ENCODE results near the gene BCL2L13.
A peak's percentile ranks its signal among the peaks of the same experiment; 100 is the strongest.

BCL2L13 gene

DNA sequence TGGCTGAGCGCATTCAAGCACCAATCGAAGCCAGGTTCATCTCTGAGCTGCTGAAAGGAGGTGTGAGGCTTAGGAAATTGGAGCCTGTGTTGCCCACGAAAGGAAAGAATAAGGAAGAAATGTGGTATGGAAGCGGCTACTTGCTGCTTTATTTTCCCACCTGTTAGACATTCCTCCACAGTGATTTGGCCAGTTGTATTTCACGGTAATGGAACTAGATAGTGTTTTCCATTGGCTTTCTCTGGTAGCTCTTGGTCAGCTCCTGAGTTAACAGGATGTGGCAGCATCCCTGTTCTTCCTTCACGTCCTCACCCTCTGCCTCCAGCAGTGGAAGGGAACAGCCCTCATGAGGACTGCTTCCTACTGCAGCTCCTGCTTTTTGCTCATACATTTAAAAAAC, 91.0 kb downstream of the BCL2L13 start:
- TF ChIP-seq Cebpa-rat (IDR thresholded peaks at IDR 0.05) = no peak
- Histone ChIP-seq H3K9me3 (replicated peaks in 1 of 11) (no peaks in the 10 kb centered on the region), H3K9ac (no peak overlapping the region), H3K4me2 (no peak overlapping the region), H3K27me3 (no peaks in the 10 kb centered on the region), H3K4me3 (no peak overlapping the region), H3K27ac (no peak overlapping the region), H3K4me1 (peaks cover 29 to 55% (median 51%) of the 10 kb centered on the region in 10 experiments), H3K36me3 (peaks cover 60 to 78% (median 70%) of the 10 kb centered on the region in 11 experiments), H4K20me1 (peaks cover 3 to 73% (median 35%) of the 10 kb centered on the region in 11 experiments; a peak in 16 of 22 replicates)

DNA sequence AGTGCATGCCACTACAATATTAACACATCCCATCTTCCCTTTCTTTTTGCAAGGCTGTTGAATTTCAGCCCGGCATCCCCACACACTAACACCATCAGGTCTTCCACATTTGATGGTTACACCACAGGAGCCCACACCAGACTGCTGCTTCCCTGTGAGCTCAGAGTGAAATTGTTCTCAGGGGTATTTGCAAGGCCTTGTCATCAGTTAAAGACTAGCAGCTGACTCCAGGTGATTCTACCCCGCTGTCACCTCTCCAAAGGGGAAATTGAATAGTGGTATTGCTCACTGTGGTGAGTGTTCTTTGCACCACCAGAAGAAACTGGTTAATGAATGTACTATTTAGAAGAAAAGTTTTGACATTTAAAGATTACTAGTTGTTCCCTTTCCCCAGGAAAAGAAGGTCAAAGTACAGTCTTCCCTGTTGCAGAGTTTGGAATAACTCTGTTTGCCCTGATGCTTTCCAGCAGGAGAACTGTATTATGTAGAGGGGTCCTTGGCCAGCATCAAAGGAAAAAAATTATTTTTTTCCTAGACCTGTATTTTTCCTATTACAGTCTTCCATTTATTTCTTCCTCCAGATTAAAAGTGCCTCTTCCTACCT, 93.8 kb downstream of the BCL2L13 start:
- no peak overlapping the region for H3K4me3 ChIP-seq
- no peak for TF ChIP-seq Cebpa-rat (IDR thresholded peaks at IDR 0.05)
- H3K27ac ChIP-seq = no peak overlapping the region
- H3K4me2 ChIP-seq = no peak overlapping the region
- no peak overlapping the region for H3K9ac ChIP-seq
- peaks cover 86 to 100% (median 92%) of the 10 kb centered on the region in 11 experiments for H3K36me3 ChIP-seq
- no peaks in the 10 kb centered on the region for H3K27me3 ChIP-seq
- H3K4me1 ChIP-seq = peaks cover 20 to 40% (median 35%) of the 10 kb centered on the region in 10 experiments
- H4K20me1 ChIP-seq = peaks cover 3 to 78% (median 30%) of the 10 kb centered on the region in 11 experiments; a peak in 17 of 22 replicates
- H3K9me3 ChIP-seq (replicated peaks in 1 of 11) = no peaks in the 10 kb centered on the region

DNA sequence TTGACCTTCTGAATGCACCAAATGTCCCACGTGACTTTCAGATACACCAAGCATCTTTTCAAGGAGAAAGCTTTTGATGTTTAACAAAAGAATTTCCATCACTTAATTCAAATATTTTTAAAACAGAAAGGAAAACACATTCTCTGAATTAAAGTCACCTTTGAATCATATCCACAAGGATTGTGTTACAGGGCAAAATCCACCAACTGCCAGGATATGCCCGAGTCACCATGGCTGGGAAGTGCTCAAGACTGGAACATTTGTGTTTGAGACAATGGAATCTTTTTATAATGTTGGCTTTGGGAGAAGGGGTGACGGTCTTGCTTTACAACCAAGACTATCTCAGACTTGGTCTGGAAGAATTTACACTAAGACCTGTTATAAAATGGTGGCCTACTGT, 94.9 kb downstream of the BCL2L13 start:
- no peak overlapping the region for H3K4me3 ChIP-seq
- peaks cover 86 to 100% (median 92%) of the 10 kb centered on the region in 11 experiments for H3K36me3 ChIP-seq
- peak overlapping the region in 4 of 11 experiments; percentile 24 to 56 (median 39); a peak in 7 of 22 replicates for H3K27ac ChIP-seq
- H3K27me3 ChIP-seq = no peaks in the 10 kb centered on the region
- H4K20me1 ChIP-seq = peaks cover 0 to 78% (median 20%) of the 10 kb centered on the region in 11 experiments; a peak in 16 of 22 replicates
- TF ChIP-seq Cebpa-rat (IDR thresholded peaks at IDR 0.05) = no peak
- H3K9me3 ChIP-seq (replicated peaks in 1 of 11) = no peaks in the 10 kb centered on the region
- H3K9ac ChIP-seq = peak overlapping the region in 1 of 11 experiments; percentile 18; a peak in 1 of 22 replicates
- peak overlapping the region in 10 of 11 experiments; percentile 45 to 79 (median 66); a peak in 20 of 22 replicates for H3K4me2 ChIP-seq
- H3K4me1 ChIP-seq = peaks cover 20 to 32% (median 27%) of the 10 kb centered on the region in 10 experiments

DNA sequence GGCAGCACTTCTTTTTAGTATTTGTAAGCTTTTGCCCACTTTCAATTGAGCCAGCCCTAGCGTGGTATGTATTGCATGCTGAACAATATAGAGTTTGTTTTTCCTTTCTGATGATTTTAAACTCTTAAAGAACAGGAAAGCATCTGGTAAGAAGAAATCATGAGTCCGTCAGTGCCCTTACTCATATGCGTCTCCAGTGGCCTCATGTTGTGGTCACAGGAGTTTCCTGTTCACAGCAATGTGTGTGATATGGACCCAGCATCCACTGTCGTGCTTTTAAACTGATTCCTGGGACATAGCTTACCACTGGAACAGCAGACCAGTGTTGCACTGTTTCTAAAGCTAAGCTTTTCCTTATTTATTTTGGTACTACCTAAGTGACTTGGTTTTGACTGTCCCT, 95.6 kb downstream of the BCL2L13 start:
- Histone ChIP-seq H3K27ac (peak overlapping the region in 7 of 11 experiments; percentile 1 to 56 (median 24); a peak in 9 of 22 replicates), H4K20me1 (peaks cover 0 to 78% (median 26%) of the 10 kb centered on the region in 11 experiments; a peak in 17 of 22 replicates), H3K9me3 (replicated peaks in 1 of 11) (no peaks in the 10 kb centered on the region), H3K4me3 (no peak overlapping the region), H3K9ac (peak overlapping the region in 4 of 11 experiments; percentile 1 to 29 (median 24); a peak in 4 of 22 replicates), H3K4me1 (peaks cover 20 to 32% (median 27%) of the 10 kb centered on the region in 10 experiments), H3K36me3 (peaks cover 91 to 100% (median 96%) of the 10 kb centered on the region in 11 experiments), H3K4me2 (peak overlapping the region; percentile 45 to 79 (median 66)), H3K27me3 (no peaks in the 10 kb centered on the region)
- no peak for TF ChIP-seq Cebpa-rat (IDR thresholded peaks at IDR 0.05)

DNA sequence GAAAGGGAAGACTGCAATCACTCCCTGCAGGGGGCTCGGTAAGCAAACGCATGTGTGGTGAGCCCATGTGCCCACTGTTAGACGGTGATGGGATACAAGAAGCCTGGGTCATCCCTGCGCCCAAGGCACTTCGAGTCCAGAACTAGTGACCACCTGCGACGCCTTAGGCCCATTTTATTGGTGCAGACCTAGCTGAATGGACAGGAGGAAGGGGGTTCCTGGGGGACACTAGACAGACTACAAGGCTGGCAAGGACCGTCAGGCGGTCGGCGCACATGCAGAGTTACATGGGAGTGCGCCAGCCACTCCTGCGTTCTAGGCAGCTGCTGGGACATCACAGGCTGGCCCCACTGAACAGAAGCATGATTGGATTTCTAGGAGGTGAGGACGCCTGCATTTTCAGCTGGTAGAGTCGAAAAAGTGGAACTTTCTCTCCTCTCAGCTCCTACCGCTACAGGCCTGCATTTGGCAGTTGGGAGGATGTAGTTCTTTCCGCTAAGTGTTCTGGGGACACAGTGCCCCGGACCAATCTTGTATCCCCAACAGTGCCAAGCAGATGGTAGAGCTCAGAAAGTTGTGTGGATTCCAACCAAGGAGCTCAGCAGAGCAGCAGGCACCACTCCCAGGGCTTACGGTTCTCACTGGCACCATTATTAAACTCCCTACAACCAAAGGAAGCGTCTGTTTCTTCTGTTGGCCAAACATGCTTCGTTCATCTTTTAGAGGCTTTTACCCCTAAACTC, 100.0 kb downstream of the BCL2L13 start:
- no peak for TF ChIP-seq Cebpa-rat (IDR thresholded peaks at IDR 0.05)
- H3K9ac ChIP-seq = no peak overlapping the region
- peaks cover 20 to 29% (median 25%) of the 10 kb centered on the region in 10 experiments for H3K4me1 ChIP-seq
- no peak overlapping the region for H3K27ac ChIP-seq
- H3K4me3 ChIP-seq = no peak overlapping the region
- H3K27me3 ChIP-seq = no peaks in the 10 kb centered on the region
- H4K20me1 ChIP-seq = peaks cover 27 to 97% (median 59%) of the 10 kb centered on the region in 11 experiments; a peak in 21 of 22 replicates
- peaks cover 78 to 97% (median 91%) of the 10 kb centered on the region in 11 experiments for H3K36me3 ChIP-seq
- no peak overlapping the region for H3K4me2 ChIP-seq
- no peaks in the 10 kb centered on the region for H3K9me3 ChIP-seq (replicated peaks in 1 of 11)

DNA sequence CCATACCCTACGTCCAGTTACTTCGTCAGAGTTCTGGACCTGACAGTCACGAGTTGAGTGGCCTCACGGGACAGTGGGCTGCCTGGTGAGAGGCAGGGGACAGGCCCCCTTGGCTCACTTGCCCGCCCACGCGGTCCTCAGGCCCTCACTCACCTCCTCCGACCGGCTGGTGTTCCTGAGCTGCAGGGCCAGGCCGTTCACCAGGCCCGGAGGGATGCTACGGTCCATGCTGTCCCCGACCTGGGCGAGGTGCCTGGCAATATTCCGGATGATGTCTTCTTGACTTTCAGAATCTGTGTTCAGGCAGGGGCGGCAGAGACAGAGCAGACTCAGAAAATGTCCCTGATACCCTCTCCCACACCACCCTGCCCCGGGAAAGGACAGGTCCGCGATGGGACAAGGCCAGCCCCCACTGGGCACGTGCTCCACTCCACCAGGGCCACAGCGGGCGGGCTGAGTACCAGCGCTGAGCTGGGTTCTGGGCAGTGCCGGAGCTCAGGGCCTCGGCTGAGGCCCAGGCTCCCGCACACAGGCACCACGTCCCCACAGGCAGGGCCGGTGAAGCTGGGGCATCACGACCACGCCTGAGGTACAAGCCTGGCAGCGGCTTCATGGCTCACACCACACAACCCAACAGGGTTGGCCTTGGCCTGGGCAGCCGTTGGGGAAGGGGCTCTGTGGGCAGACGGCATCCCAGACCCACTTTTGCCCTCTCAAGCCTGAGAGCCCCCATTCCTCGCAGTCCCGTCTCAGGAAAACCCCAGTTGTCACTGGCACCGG, 100.8 kb downstream of the BCL2L13 start:
- Histone ChIP-seq H3K27me3 (no peaks in the 10 kb centered on the region), H3K4me2 (no peak overlapping the region), H3K9me3 (replicated peaks in 1 of 11) (no peaks in the 10 kb centered on the region), H3K4me1 (peaks cover 13 to 27% (median 23%) of the 10 kb centered on the region in 10 experiments), H4K20me1 (peaks cover 30 to 98% (median 64%) of the 10 kb centered on the region in 11 experiments; a peak in 21 of 22 replicates), H3K36me3 (peaks cover 78 to 97% (median 93%) of the 10 kb centered on the region in 11 experiments), H3K4me3 (no peak overlapping the region), H3K27ac (no peak overlapping the region), H3K9ac (no peak overlapping the region)
- TF ChIP-seq Cebpa-rat (IDR thresholded peaks at IDR 0.05) = no peak

DNA sequence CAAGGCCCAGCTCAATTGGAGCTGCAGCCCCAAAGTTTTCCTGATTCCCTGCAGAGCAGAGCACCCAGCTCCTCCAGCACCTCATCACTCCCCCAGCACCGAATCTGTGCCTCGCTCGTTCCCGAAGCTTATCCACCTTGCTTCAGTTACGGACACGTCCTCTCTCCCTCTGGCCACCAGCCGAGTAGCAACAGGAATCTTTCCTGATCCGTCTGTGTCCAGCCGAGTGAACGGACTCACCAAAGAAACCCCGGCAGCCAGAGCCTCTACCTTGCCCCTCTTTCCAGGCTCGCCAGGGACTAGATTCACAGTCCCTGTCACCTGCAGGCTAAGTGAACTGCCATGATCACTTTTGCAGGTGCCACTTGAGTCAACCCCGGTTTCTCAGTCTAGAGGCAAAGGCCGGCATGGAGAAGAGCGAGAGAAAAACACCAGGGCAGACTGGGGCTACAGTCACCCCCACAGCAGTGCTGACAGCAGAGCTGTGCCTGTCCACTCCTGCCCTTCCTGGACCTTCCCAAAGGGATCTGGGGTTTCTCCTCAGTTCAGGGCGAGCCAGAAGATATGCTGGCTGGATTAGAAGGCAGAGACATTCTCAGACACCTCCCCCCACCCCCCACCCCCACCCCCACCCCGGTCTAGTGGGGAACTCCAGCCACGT, 103.4 kb downstream of the BCL2L13 start:
- Histone ChIP-seq H3K4me3 (no peak overlapping the region), H3K4me2 (no peak overlapping the region), H3K4me1 (peaks cover 0 to 40% (median 33%) of the 10 kb centered on the region in 10 experiments; a peak in 14 of 20 replicates), H3K9ac (no peak overlapping the region), H3K27ac (no peak overlapping the region), H4K20me1 (peaks cover 42 to 98% (median 79%) of the 10 kb centered on the region in 11 experiments), H3K27me3 (no peaks in the 10 kb centered on the region), H3K36me3 (peaks cover 54 to 88% (median 76%) of the 10 kb centered on the region in 11 experiments), H3K9me3 (replicated peaks in 1 of 11) (no peaks in the 10 kb centered on the region)
- TF ChIP-seq Cebpa-rat (IDR thresholded peaks at IDR 0.05) = no peak

DNA sequence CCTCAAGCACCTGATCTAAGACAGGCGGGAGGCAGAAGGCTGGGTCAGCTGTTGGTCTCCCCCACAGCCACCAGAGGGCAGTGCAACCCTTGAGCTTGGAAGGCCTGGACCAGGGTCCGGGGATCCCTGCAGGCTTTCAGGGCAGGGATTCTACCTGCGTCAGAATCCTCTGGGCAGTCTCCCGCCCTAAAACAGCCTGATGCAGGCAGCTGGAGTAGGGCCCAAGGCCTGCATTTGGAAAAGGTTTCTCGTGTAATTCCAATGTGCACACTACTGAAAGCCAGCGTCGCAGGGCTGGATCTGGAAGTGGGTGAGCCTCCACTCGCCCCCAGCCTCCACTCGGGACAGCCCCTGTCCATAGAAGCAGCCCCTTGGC, 104.0 kb downstream of the BCL2L13 start:
- H4K20me1 ChIP-seq = peaks cover 42 to 98% (median 82%) of the 10 kb centered on the region in 11 experiments

More for the DNA sequence above, 104.0 kb downstream of the BCL2L13 start:
- Histone ChIP-seq H3K27ac (no peak overlapping the region), H3K27me3 (no peaks in the 10 kb centered on the region), H3K9ac (no peak overlapping the region; a peak in 1 of 22 replicates), H3K36me3 (peaks cover 48 to 88% (median 73%) of the 10 kb centered on the region in 11 experiments), H3K4me3 (no peak overlapping the region), H3K9me3 (replicated peaks in 1 of 11) (no peaks in the 10 kb centered on the region), H3K4me2 (no peak overlapping the region), H3K4me1 (peaks cover 0 to 43% (median 35%) of the 10 kb centered on the region in 10 experiments; a peak in 14 of 20 replicates)
- no peak for TF ChIP-seq Cebpa-rat (IDR thresholded peaks at IDR 0.05)

Measured in BLaER1 treated with 17β-estradiol and CSF1 and Interleukin-3, amounts not matched to agents 10 nM and 100 nM (cell line).